Neural cell (in vitro differentiated cells): Measurements from ENCODE around the gene CCNQ.

Experiments
- EP300 ChIP-seq: fragments of 450-650 bp; conservative IDR thresholded peaks from 2 replicates; pipeline ENCODE4 v1.6.1; 2014; ENCODE audit warnings: antibody characterized with exemption, mild to moderate bottlenecking, moderate library complexity; ENCODE audit not compliant: poor library complexity, severe bottlenecking
- EZH2 ChIP-seq: fragments of 200-600, 300-800 bp; shearing (Covaris generic), sonication (generic); IDR thresholded peaks from 2 replicates; pipeline ENCODE4 v1.6.1; 2014; ENCODE audit warnings: antibody characterized with exemption, low read length, borderline replicate concordance, mild to moderate bottlenecking; ENCODE audit not compliant: insufficient read depth, poor library complexity, severe bottlenecking
- MXI1 ChIP-seq: fragments of 450-650 bp; conservative IDR thresholded peaks from 2 replicates; pipeline ENCODE4 v1.6.1; 2014; ENCODE audit warnings: antibody characterized with exemption, mild to moderate bottlenecking; ENCODE audit not compliant: poor library complexity, severe bottlenecking
- POLR2AphosphoS5 ChIP-seq: IDR thresholded peaks from 2 replicates; pipeline ENCODE4 v1.6.1; 2012
- RAD21 ChIP-seq: fragments of 450-650 bp; conservative IDR thresholded peaks from 2 replicates; pipeline ENCODE4 v1.6.1; 2014; ENCODE audit warnings: antibody characterized with exemption, mild to moderate bottlenecking, moderate library complexity
- TAF1 ChIP-seq: IDR thresholded peaks from 2 replicates; pipeline ENCODE4 v1.6.1; 2012; ENCODE audit warnings: low read depth
- TF ChIP-seq, protein P1 (sequence below): fragments of 450-650 bp; IDR thresholded peaks from 2 replicates; pipeline ENCODE4 v1.5.1; 2014; ENCODE audit warnings: antibody characterized with exemption, mild to moderate bottlenecking, moderate library complexity; ENCODE audit not compliant: poor library complexity, severe bottlenecking
- TF ChIP-seq, protein P2 (sequence below): IDR thresholded peaks from 2 replicates; pipeline ENCODE4 v1.6.1; 2012; ENCODE audit warnings: borderline replicate concordance

DNA sequence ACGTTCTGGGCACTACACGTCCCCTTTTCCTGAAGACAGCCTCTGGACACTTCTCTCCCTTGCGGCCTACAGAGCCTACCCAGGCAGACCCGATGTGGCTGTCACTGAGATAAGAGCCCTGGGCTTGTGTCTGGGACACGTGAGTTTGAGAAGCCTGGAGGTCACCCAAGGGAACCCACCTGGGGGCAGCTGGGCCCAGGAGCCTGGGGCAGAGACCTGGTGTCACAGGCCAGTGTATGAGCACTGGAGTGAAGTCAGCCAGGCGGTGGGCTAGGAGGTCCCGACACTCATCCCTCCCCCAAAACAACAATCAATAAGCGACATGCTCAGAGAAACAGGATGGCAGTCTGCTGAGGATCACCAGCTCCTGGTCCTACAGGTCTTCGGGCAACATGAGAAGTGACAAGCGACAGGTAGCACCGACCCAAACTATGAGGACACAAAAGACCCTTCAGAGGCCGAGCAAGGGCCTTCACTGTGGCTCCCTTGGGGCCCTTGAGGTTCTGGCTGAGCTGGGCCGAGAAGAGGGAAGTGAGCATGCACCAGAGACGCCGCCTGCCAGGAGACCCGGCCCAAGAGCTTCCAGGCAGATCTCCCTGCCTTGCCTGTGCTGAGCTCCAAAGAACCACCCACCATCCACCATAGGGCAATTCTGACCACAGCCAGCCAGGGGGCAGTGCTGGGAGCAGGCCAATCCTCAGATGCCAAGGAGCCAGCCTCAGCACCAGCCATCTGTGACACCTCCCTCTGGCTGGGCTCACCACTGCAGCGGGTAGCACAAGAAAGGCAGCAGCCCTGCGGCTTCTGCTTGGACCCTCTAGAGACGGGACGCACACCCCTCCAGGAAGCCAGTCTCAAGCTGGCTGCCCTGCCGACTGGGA is 37.1 kb upstream of the CCNQ start:
- TF ChIP-seq, protein P1, sequence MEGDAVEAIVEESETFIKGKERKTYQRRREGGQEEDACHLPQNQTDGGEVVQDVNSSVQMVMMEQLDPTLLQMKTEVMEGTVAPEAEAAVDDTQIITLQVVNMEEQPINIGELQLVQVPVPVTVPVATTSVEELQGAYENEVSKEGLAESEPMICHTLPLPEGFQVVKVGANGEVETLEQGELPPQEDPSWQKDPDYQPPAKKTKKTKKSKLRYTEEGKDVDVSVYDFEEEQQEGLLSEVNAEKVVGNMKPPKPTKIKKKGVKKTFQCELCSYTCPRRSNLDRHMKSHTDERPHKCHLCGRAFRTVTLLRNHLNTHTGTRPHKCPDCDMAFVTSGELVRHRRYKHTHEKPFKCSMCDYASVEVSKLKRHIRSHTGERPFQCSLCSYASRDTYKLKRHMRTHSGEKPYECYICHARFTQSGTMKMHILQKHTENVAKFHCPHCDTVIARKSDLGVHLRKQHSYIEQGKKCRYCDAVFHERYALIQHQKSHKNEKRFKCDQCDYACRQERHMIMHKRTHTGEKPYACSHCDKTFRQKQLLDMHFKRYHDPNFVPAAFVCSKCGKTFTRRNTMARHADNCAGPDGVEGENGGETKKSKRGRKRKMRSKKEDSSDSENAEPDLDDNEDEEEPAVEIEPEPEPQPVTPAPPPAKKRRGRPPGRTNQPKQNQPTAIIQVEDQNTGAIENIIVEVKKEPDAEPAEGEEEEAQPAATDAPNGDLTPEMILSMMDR: no peak
- TF ChIP-seq EP300 (no peak), EZH2 (no peak), RAD21 (no peak), POLR2AphosphoS5 (no peak), MXI1 (no peak), TAF1 (no peak)
- TF ChIP-seq, protein P2, sequence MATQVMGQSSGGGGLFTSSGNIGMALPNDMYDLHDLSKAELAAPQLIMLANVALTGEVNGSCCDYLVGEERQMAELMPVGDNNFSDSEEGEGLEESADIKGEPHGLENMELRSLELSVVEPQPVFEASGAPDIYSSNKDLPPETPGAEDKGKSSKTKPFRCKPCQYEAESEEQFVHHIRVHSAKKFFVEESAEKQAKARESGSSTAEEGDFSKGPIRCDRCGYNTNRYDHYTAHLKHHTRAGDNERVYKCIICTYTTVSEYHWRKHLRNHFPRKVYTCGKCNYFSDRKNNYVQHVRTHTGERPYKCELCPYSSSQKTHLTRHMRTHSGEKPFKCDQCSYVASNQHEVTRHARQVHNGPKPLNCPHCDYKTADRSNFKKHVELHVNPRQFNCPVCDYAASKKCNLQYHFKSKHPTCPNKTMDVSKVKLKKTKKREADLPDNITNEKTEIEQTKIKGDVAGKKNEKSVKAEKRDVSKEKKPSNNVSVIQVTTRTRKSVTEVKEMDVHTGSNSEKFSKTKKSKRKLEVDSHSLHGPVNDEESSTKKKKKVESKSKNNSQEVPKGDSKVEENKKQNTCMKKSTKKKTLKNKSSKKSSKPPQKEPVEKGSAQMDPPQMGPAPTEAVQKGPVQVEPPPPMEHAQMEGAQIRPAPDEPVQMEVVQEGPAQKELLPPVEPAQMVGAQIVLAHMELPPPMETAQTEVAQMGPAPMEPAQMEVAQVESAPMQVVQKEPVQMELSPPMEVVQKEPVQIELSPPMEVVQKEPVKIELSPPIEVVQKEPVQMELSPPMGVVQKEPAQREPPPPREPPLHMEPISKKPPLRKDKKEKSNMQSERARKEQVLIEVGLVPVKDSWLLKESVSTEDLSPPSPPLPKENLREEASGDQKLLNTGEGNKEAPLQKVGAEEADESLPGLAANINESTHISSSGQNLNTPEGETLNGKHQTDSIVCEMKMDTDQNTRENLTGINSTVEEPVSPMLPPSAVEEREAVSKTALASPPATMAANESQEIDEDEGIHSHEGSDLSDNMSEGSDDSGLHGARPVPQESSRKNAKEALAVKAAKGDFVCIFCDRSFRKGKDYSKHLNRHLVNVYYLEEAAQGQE: no peak
